ENCODE results near the gene NFATC2. TPM values are rescaled to one million over a fixed set of nuclear protein-coding genes. Genes with fewer than 3 reads are reported as not detected.

NFATC2 gene
- total RNA-seq, 1 donor from 2014 or later = 46.0 TPM

DNA sequence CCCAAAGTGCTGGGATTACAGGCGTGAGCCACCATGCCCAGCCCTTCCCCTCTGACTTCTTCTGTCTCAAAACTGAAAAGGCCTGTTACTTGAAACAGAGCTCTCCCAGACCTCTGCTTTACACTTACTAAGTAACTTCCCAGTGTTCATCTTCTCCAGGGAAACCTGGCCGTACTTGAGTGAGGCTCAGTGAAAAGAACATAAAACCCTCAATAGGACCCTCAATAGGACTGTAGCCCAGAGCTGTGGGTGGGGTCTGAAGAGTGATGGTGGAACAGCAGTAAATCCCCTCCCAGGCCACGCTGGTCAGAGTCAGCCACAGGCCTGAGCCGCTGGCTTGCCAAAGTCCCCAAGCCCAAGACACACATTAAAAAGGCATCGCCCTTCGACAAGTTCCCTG, 145.4 kb downstream of the NFATC2 start:
- H3K4me3 Mint-ChIP-seq = no peak overlapping the region
- H3K36me3 Mint-ChIP-seq (ENCODE audit: low read depth) = peaks cover 62% of the 10 kb centered on the region
- no peaks in the 10 kb centered on the region for H3K27me3 Mint-ChIP-seq
- CTCF ChIA-PET = no interaction called here
- no peak for ATAC-seq (ENCODE audit: low read depth)
- peaks cover 47% of the 10 kb centered on the region for H3K4me1 Mint-ChIP-seq
- intact Hi-C loops (cut with micrococcal nuclease) = no loop called here
- TF ChIP-seq, protein P1, sequence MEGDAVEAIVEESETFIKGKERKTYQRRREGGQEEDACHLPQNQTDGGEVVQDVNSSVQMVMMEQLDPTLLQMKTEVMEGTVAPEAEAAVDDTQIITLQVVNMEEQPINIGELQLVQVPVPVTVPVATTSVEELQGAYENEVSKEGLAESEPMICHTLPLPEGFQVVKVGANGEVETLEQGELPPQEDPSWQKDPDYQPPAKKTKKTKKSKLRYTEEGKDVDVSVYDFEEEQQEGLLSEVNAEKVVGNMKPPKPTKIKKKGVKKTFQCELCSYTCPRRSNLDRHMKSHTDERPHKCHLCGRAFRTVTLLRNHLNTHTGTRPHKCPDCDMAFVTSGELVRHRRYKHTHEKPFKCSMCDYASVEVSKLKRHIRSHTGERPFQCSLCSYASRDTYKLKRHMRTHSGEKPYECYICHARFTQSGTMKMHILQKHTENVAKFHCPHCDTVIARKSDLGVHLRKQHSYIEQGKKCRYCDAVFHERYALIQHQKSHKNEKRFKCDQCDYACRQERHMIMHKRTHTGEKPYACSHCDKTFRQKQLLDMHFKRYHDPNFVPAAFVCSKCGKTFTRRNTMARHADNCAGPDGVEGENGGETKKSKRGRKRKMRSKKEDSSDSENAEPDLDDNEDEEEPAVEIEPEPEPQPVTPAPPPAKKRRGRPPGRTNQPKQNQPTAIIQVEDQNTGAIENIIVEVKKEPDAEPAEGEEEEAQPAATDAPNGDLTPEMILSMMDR (IDR thresholded peaks at IDR 0.05) = no peak
- no peak for DNase-seq
- H3K27ac Mint-ChIP-seq = no peak overlapping the region
- peaks cover 2% of the 10 kb centered on the region for H3K9me3 Mint-ChIP-seq
- POLR2A ChIA-PET = interaction anchor here (1.0 kb wide), 1 partner anchor 103 kb away, joined by 3 read pairs; no protein-coding TSS in a partner anchor

DNA sequence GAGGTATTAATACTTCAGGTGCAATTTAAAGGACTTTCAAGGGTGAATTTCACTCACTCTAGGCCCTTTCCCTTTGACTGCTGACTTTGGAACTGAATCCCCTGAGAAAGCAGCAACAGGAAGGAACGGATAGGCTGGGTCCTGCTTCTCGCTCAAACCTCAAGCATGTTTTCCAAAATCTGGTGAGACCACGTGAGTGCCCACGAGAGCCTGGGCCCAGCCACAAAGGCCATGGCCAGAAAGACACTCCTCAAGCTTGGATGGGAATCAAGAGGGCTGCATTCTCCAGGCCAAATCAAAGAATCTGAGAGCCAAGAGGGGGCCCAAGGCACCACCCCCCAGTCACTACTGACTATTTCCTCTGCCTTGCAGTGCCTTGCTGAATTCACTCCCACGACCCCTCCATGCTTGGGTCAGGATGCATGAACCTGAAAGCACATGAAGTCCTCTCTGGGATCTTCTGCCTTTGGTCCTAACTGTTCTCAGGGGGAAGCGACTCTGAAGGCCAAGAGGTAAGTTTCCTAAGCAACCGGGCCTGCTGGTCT, 146.1 kb downstream of the NFATC2 start:
- no peak for ATAC-seq (ENCODE audit: low read depth)
- TF ChIP-seq, protein P1 (IDR thresholded peaks at IDR 0.05) = no peak
- H3K9me3 Mint-ChIP-seq = peaks cover 2% of the 10 kb centered on the region
- peaks cover 42% of the 10 kb centered on the region for H3K4me1 Mint-ChIP-seq
- no peaks in the 10 kb centered on the region for H3K27me3 Mint-ChIP-seq
- peak overlapping the region; percentile 24 for H3K27ac Mint-ChIP-seq
- DNase-seq = no peak
- CTCF ChIA-PET = interaction anchor here (0.9 to 1.0 kb wide), 2 partner anchors 10 to 15 kb away, joined by 3 to 5 read pairs; no protein-coding TSS in a partner anchor
- intact Hi-C loops (cut with micrococcal nuclease) = no loop called here
- H3K4me3 Mint-ChIP-seq = no peak overlapping the region
- POLR2A ChIA-PET = interaction anchor here (0.6 to 1.0 kb wide), 2 partner anchors 64 to 173 kb away, joined by 3 read pairs; no protein-coding TSS in a partner anchor
- peaks cover 63% of the 10 kb centered on the region for H3K36me3 Mint-ChIP-seq (ENCODE audit: low read depth)

DNA sequence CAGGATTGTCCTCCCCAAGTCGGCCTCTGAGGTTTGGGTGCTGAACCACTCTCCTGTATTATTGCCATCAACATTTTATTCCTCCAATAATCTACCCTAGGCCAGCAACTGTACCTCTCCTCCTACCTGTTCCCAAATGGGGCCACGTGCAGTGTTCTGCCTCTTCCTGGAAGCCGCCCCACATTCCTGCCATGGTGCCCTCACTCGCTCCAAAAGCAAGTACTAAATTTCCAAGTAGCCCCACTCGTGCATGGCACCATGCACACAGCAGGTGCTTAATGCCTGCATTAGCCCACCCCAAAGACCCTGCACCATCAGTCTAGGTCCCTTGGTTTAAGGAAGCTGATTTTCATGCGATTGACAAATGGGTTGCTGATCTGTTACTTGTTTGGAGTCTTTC, 147.8 kb downstream of the NFATC2 start:
- Mint-ChIP-seq H3K27ac (no peak overlapping the region), H3K4me1 (peaks cover 24% of the 10 kb centered on the region), H3K9me3 (no peaks in the 10 kb centered on the region), H3K27me3 (no peaks in the 10 kb centered on the region), H3K36me3 (ENCODE audit: low read depth) (peaks cover 74% of the 10 kb centered on the region), H3K4me3 (no peak overlapping the region)
- ChIA-PET POLR2A (no interaction called here), CTCF (interaction anchor here (1.0 kb wide), 1 partner anchor 8 kb away, joined by 3 read pairs; no protein-coding TSS in a partner anchor)
- TF ChIP-seq, protein P1 (IDR thresholded peaks at IDR 0.05) = no peak
- no peak for ATAC-seq (ENCODE audit: low read depth)
- intact Hi-C loops (cut with micrococcal nuclease) = no loop called here
- DNase-seq = no peak

DNA sequence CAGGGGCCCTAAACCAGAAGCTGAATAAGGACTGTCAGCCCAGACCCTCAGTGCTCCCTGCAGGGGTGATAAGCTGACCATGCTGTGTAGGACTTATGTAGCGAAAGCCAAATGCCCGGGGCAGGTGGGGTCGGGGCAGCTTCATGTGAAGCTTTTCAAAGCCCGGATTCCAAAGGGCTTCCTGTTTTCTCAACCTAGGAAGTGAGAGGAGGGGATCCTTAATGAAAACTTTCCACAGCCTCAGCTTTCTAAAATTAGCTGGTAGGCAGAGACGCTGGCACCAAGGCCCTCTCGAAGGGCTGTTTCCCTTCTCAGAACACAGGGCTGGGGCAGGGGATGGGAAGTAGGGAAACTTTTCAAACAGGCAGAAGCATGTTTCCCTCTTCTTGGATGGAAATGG, 148.9 kb downstream of the NFATC2 start:
- POLR2A ChIA-PET = interaction anchor here (0.7 kb wide), 1 partner anchor 149 kb away, joined by 4 read pairs; the partner anchor contains the start of gene NFATC2
- ATAC-seq (ENCODE audit: low read depth) (no peak), DNase-seq (no peak)
- H3K4me3 Mint-ChIP-seq = no peak overlapping the region
- H3K9me3 Mint-ChIP-seq = no peaks in the 10 kb centered on the region
- H3K36me3 Mint-ChIP-seq (ENCODE audit: low read depth) = peaks cover 80% of the 10 kb centered on the region
- intact Hi-C loops (cut with micrococcal nuclease) = no loop called here
- no peaks in the 10 kb centered on the region for H3K27me3 Mint-ChIP-seq
- TF ChIP-seq, protein P1 (IDR thresholded peaks at IDR 0.05) = no peak
- CTCF ChIA-PET = interaction anchor here (0.7 kb wide), 1 partner anchor 230 kb away, joined by 3 read pairs; no protein-coding TSS in a partner anchor
- no peak overlapping the region for H3K27ac Mint-ChIP-seq
- peaks cover 18% of the 10 kb centered on the region for H3K4me1 Mint-ChIP-seq

DNA sequence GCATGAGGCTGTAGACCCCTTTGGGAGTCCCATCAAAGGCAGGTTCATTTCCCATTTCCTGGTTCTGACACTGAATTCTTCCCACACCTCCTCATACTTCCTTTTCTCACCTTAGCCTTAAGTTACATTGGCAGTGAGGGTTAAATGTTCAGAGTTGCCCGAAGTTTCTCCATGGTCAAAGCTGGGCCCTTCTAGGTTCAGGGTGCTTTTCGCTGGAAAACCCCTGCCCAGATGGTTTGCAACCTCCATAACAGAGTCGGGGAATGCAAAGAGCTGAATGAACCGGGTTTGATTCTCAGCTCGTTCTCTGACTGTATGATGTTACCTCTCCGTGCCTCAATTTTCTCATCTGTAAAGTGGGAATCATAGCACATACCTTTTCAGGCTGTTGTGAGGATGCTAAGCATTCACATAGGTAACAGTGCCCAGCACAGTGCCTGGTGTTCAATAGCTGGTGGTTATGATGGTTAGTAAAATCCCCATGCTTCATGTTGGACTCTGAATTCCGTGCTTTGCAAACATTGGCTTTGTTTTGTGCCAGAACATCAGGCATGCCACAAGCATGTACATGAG, 149.8 kb downstream of the NFATC2 start:
- DNase-seq (no peak), ATAC-seq (ENCODE audit: low read depth) (no peak)
- Mint-ChIP-seq H3K36me3 (ENCODE audit: low read depth) (peaks cover 82% of the 10 kb centered on the region), H3K9me3 (no peaks in the 10 kb centered on the region), H3K27ac (peak overlapping the region; percentile 62), H3K4me1 (peaks cover 20% of the 10 kb centered on the region), H3K27me3 (no peaks in the 10 kb centered on the region), H3K4me3 (no peak overlapping the region)
- TF ChIP-seq, protein P1 (IDR thresholded peaks at IDR 0.05) = no peak
- ChIA-PET CTCF (interaction anchor here (0.7 to 1.2 kb wide), 3 partner anchors 13 to 231 kb away, joined by 3 read pairs; no protein-coding TSS in a partner anchor), POLR2A (interaction anchor here (1.1 to 1.4 kb wide), 2 partner anchors 8 to 150 kb away, joined by 3 to 4 read pairs; partner anchors contain the start of gene NFATC2)
- intact Hi-C loops (cut with micrococcal nuclease) = no loop called here
